Subcutaneous adipose tissue (tissue), 4 donors: ENCODE results near the gene ZNF805. TPM values are rescaled to one million over a fixed set of nuclear protein-coding genes. Genes with fewer than 3 reads are reported as not detected.

Experiments
- total RNA-seq, 4 donors: library from RNA; depleted of rRNA; stranded (reverse); fragments of >200 nt; gene quantifications; one replicate each; pipeline ENCODE4 v1.1.0, GENCODE V29; 2016
- TF ChIP-seq, protein P1 (sequence below): fragments of 450-650 bp; IDR thresholded peaks from one replicate; pipeline ENCODE4 v1.5.1; 2016; ENCODE audit warnings: low read depth, mild to moderate bottlenecking, control low read depth, antibody characterized with exemption, moderate library complexity

The ZNF805 gene
- total RNA-seq, 4 donors from 2014 or later: 14.6 to 22.6 (median 17.3) TPM

DNA sequence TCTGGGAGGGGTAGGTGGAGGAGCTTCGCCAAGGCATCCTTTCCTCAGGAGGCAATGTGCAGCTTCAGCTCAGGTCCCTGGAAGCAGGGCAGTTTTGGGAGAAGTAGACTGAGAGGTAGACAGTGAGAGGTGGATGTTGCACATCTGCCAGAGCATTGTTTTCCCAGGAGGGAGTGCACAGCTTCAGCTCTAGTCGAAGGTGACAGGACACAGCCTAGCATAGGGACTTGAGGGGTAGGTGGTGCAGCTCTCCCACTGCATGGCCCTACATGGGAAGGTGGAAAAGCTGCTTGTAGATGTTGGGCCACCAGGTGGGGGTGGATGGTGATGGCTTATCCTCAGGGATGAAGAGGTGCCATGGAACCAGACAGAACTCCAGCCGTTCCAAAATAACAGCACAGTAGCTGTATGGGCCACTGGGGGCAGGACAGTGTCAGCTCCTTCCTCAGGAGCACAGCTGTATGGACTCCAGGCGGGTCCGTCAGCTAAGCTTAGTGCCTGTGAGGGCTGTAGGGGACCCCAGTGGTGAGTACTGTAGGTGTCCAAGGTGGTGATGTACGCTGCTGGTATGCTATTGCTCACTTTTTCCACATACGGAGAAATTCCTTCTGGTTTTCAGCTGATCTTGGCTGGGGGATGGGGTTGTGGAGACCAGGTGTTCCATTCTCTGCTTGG lies 62.4 kb downstream of the ZNF805 start:
- TF ChIP-seq, protein P1, sequence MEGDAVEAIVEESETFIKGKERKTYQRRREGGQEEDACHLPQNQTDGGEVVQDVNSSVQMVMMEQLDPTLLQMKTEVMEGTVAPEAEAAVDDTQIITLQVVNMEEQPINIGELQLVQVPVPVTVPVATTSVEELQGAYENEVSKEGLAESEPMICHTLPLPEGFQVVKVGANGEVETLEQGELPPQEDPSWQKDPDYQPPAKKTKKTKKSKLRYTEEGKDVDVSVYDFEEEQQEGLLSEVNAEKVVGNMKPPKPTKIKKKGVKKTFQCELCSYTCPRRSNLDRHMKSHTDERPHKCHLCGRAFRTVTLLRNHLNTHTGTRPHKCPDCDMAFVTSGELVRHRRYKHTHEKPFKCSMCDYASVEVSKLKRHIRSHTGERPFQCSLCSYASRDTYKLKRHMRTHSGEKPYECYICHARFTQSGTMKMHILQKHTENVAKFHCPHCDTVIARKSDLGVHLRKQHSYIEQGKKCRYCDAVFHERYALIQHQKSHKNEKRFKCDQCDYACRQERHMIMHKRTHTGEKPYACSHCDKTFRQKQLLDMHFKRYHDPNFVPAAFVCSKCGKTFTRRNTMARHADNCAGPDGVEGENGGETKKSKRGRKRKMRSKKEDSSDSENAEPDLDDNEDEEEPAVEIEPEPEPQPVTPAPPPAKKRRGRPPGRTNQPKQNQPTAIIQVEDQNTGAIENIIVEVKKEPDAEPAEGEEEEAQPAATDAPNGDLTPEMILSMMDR: no peak

Other genes with a start within 250 kb of the ZNF805 start
- gene USP29, start 120.6 kb upstream of the ZNF805 start, total RNA-seq: not detected
- not detected for gene ZIM3, start 95.4 kb upstream of the ZNF805 start, total RNA-seq
- not detected for gene DUXA, start 73.1 kb upstream of the ZNF805 start, total RNA-seq
- 10 to 100 TPM; 14.5 to 50.4 (median 26.3) TPM for gene ZNF264, start 49.1 kb upstream of the ZNF805 start, total RNA-seq
- gene AURKC, start 9.6 kb upstream of the ZNF805 start, total RNA-seq: 1 to 10 TPM in 2 of 4 donors, under 1 TPM in 2; 0.33 to 2.1 (median 0.81) TPM
- 10 to 100 TPM; 49.1 to 71.7 (median 61.1) TPM for gene ZNF460, start 39.9 kb downstream of the ZNF805 start, total RNA-seq
- 1 to 10 TPM; 3.8 to 8.3 (median 7.1) TPM for gene ZNF543, start 79.8 kb downstream of the ZNF805 start, total RNA-seq
- 1 to 10 TPM; 6.1 to 9.7 (median 7.0) TPM for gene ZNF304, start 110.6 kb downstream of the ZNF805 start, total RNA-seq
- 10 to 100 TPM in 3 of 4 donors, 1 to 10 TPM in 1; 9.4 to 24.3 (median 22.4) TPM for gene TRAPPC2B, start 122.9 kb downstream of the ZNF805 start, total RNA-seq
- gene ZNF547, start 122.9 kb downstream of the ZNF805 start, total RNA-seq: 1 to 10 TPM; 1.1 to 4.8 (median 2.5) TPM
- gene ZNF548, start 149.2 kb downstream of the ZNF805 start, total RNA-seq: 10 to 100 TPM; 16.6 to 37.4 (median 17.3) TPM
- gene ZNF17, start 170.5 kb downstream of the ZNF805 start, total RNA-seq: 10 to 100 TPM in 3 of 4 donors, 1 to 10 TPM in 1; 8.0 to 14.1 (median 12.4) TPM
- 1 to 10 TPM; 2.9 to 5.1 (median 3.8) TPM for gene ZNF749, start 194.7 kb downstream of the ZNF805 start, total RNA-seq
- gene VN1R1, start 216.5 kb downstream of the ZNF805 start, total RNA-seq: 1 to 10 TPM in 1 of 4 donors, under 1 TPM in 3; 0.22 to 1.1 (median 0.72) TPM
- gene ZNF772, start 236.9 kb downstream of the ZNF805 start, total RNA-seq: 10 to 100 TPM in 3 of 4 donors, 1 to 10 TPM in 1; 6.2 to 18.6 (median 11.5) TPM
- gene ZNF419, start 247.1 kb downstream of the ZNF805 start, total RNA-seq: 10 to 100 TPM in 1 of 4 donors, 1 to 10 TPM in 3; 7.7 to 13.4 (median 9.5) TPM